K562 (cell line): ENCODE data around the gene RYR1. TPM values are rescaled to one million over a fixed set of nuclear protein-coding genes. Genes with fewer than 3 reads are reported as not detected.

Experiments used
- ATAC-seq: fragments of 200-7000 bp; cut with Tn5 transposase; 3 replicates; pipeline ENCODE4 v1.9.1; 2020; ENCODE audit warnings: moderate library complexity
- BruUV-seq: library from RNA; stranded (reverse); fragments of 400-500 nt; replicated peaks from 2 replicates; lab custom pipeline; 2021; lab: Mats Ljungman, UMichigan
- CTCF ChIA-PET: fragments of 300-600 bp; formaldehyde crosslinking; extraction: SDS; loops from one replicate; lab custom pipeline; 2021; ENCODE audit warnings: low intra/inter-chr PET ratio; lab: Yijun Ruan, JAX
- POLR2A ChIA-PET: fragments of 300-600, 350-650 bp; sonication (Branson Sonifier 250); formaldehyde crosslinking; extraction: SDS; loops from one replicate; lab custom pipeline; 2021; ENCODE audit warnings: antibody characterized with exemption, inconsistent platforms; lab: Yijun Ruan, JAX
- DNase-seq, 4 experiments: peaks; one replicate each; pipeline versions ENCODE4 v3.0.0 to v3.0.0-alpha.2; 2011 to 2018; ENCODE audit warnings: low spot score in 3 of 4, mixed read lengths in 3 of 4; ENCODE audit errors: extremely low read depth in 1 of 4
- FAIRE-seq: peaks from 2 replicates; lab custom pipeline; 2011; peaks lifted over from hg19 to GRCh38; lab: Jason Lieb, UNC
- H2AFZ ChIP-seq: 2 replicates; pipeline ENCODE4 v1.6.0; 2011; ENCODE audit warnings: low read depth, low read length, control low read depth, inconsistent platforms
- H3K27ac ChIP-seq: fragments of 200-600 bp; 3 replicates; pipeline ENCODE4 v1.8.0; 2011; ENCODE audit warnings: low read depth, mild to moderate bottlenecking, control low read depth, inconsistent platforms, low read length, moderate library complexity, mixed read lengths; ENCODE audit errors: extremely low read depth
- H3K27me3 ChIP-seq, 2 experiments: fragments of 300-600 bp in 1 of 2; 2 replicates in 1 of 2; 3 replicates in 1 of 2; pipeline versions ENCODE4 v1.6.0 to v1.8.0; 2011; ENCODE audit warnings: inconsistent platforms in 2 of 2, low read length in 2 of 2, mild to moderate bottlenecking in 1 of 2, mixed read lengths in 1 of 2, moderate library complexity in 1 of 2; ENCODE audit not compliant: control insufficient read depth in 2 of 2, insufficient read depth in 2 of 2
- H3K36me3 ChIP-seq: fragments of 300-600 bp; 3 replicates; pipeline ENCODE4 v1.8.0; 2011; ENCODE audit warnings: mild to moderate bottlenecking, low read length, inconsistent platforms; ENCODE audit not compliant: control insufficient read depth, insufficient read depth
- H3K4me1 ChIP-seq, 2 experiments: fragments of 200-600 bp in 1 of 2; replicated peaks in 1 of 2; 2 replicates in 1 of 2; 3 replicates in 1 of 2; pipeline versions ENCODE4 v1.5.1 to v1.8.0; 2011; ENCODE audit warnings: inconsistent platforms in 2 of 2, low read length in 2 of 2, mild to moderate bottlenecking in 1 of 2, mixed read lengths in 1 of 2, moderate library complexity in 1 of 2; ENCODE audit not compliant: control insufficient read depth in 2 of 2, insufficient read depth in 2 of 2
- H3K4me2 ChIP-seq: 2 replicates; pipeline ENCODE4 v1.6.1; 2011; ENCODE audit warnings: low read length, control low read depth, inconsistent platforms, mixed read lengths; ENCODE audit not compliant: insufficient read depth
- H3K4me3 ChIP-seq: fragments of 200-600 bp; sonication (generic), shearing (Covaris generic); 2 replicates; pipeline ENCODE4 v1.5.1; 2016; ENCODE audit warnings: control low read depth, inconsistent platforms
- H3K79me2 ChIP-seq: fragments of 200-600 bp; 3 replicates; pipeline ENCODE4 v1.8.0; 2011; ENCODE audit warnings: low read length, inconsistent platforms; ENCODE audit not compliant: control insufficient read depth, insufficient read depth
- H3K9ac ChIP-seq, 2 experiments: 2 replicates each; pipeline versions ENCODE4 v1.6.0 to v1.6.1; 2011; ENCODE audit warnings: low read depth in 2 of 2, low read length in 2 of 2, control low read depth in 1 of 2, inconsistent platforms in 1 of 2, mild to moderate bottlenecking in 1 of 2, mixed read lengths in 1 of 2; ENCODE audit not compliant: insufficient read depth in 1 of 2
- H3K9me1 ChIP-seq: one replicate; pipeline ENCODE4 v1.6.0; 2011; ENCODE audit warnings: inconsistent platforms, mild to moderate bottlenecking, low read length, moderate library complexity; ENCODE audit not compliant: control insufficient read depth, insufficient read depth
- H3K9me3 ChIP-seq: replicated peaks from 2 replicates; pipeline ENCODE4 v1.5.1; 2011; ENCODE audit warnings: low read depth, low read length, inconsistent platforms; ENCODE audit not compliant: control insufficient read depth, insufficient read depth
- H4K20me1 ChIP-seq: replicated peaks from 2 replicates; pipeline ENCODE4 v1.6.1; 2011; ENCODE audit warnings: low read length, inconsistent platforms, mixed read lengths; ENCODE audit not compliant: control insufficient read depth, insufficient read depth
- CTBP1 ChIP-seq: fragments of 450-650 bp; IDR thresholded peaks from 2 replicates; pipeline ENCODE4 v1.6.1; 2016; ENCODE audit warnings: borderline replicate concordance
- KDM1A ChIP-seq, 2 experiments: fragments of 450-650 bp; IDR thresholded peaks; 2 replicates each; pipeline ENCODE4 v1.6.1; 2016; ENCODE audit warnings: mild to moderate bottlenecking in 2 of 2
- RCOR1 ChIP-seq, 2 experiments: IDR thresholded peaks; 2 replicates each; pipeline ENCODE4 v1.6.1; 2012; ENCODE audit warnings: low read depth in 2 of 2, low read length in 2 of 2, borderline replicate concordance in 1 of 2, improper control_type of control experiment in 1 of 2
- WGBS: fragments of 100-300 bp; shearing (Covaris generic); methylation state at CpG from one replicate; pipeline ENCODE4 v1.1.6; 2016; ENCODE audit warnings: low coverage, mixed read lengths; ENCODE audit not compliant: insufficient coverage; ENCODE audit errors: missing lambda C conversion rate; 5-methylcytosine and 5-hydroxymethylcytosine counted together
- in situ Hi-C: fragments of 300-500 bp; cut with MboI; formaldehyde crosslinking; loops from 4 replicates; pipeline ENCODE4 v1.15.0; 2018; ENCODE audit warnings: inconsistent platforms, mixed read lengths
- intact Hi-C: fragments of 100-400 bp; cut with micrococcal nuclease; formaldehyde crosslinking; loops from 2 replicates; pipeline ENCODE4 v1.14.2; 2022
- polyA plus RNA-seq, 8 experiments: library from polyadenylated mRNA; depleted of rRNA in 4 of 8; stranded (reverse) in 5 of 8; unstranded in 3 of 8; fragments of >200 nt; fragmentation: Nextera tagmentation in 2 of 8; fragmentation: Illumina TruSeq in 1 of 8; extraction: Ambion mirVana in 2 of 8; extraction: Trizol in 1 of 8; gene quantifications; 2 replicates each; pipeline versions ENCODE4 v1.2.1 to v1.2.3, GENCODE V29; 2011 to 2014; ENCODE audit warnings: inconsistent platforms in 1 of 8, missing spikeins in 1 of 8
- total RNA-seq, 7 experiments: library from RNA; depleted of rRNA in 6 of 7; stranded (reverse); fragments of >200 nt in 6 of 7; fragmentation: Illumina TruSeq in 2 of 7; extraction: Trizol in 2 of 7; gene quantifications; 2 replicates each; pipeline versions ENCODE4 v1.2.1 to v1.2.3, GENCODE V29; 2011 to 2021; ENCODE audit warnings: low replicate concordance in 1 of 7
- TF ChIP-seq, protein P1 (sequence below): fragments of 450-650 bp; IDR thresholded peaks from 2 replicates; pipeline ENCODE4 v1.6.1; 2016; ENCODE audit warnings: missing biosample characterization, missing genetic modification characterization
- TF ChIP-seq, protein P2 (sequence below), 3 experiments: IDR thresholded peaks in 2 of 3; conservative IDR thresholded peaks in 1 of 3; 2 replicates each; pipeline ENCODE4 v1.5.1; 2011 to 2012; ENCODE audit warnings: low read length in 3 of 3, mild to moderate bottlenecking in 3 of 3, control low read depth in 2 of 3, improper control_type of control experiment in 1 of 3, inconsistent platforms in 1 of 3, low read depth in 1 of 3, mixed read lengths in 1 of 3, moderate library complexity in 1 of 3; ENCODE audit not compliant: insufficient read depth in 2 of 3
- TF ChIP-seq, protein P3 (sequence below): fragments of 250-450 bp; sonication (Bioruptor Pico); IDR thresholded peaks from 2 replicates; pipeline ENCODE4 v1.6.1; 2021; ENCODE audit warnings: mild to moderate bottlenecking

The RYR1 gene
- total and polyA plus RNA-seq, 9 of the 15 experiments (the other 6 are each of a cell fraction or from before 2014, with no cell fraction given) = 0.11 to 7.4 (median 3.7) TPM

DNA sequence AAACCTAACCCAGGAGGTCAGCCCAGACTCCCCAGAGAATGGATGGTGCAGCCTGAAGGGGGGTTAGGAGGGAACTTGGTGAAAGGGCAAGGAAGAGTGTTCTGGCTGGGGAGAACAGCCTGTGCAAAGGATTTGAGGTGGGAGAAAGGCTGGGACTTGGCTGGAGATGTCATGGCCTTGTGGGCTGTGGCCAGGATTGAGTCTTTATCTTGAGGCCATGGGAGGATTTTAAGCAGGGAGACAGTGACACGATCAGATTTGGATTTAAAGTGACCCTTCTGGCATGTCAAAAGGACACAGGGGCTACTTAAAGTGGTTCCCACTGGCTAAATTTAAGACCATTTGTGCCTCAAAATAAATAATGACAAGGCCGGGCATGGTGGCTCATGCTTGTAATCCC, 154.6 kb downstream of the RYR1 start:
- H3K4me3 ChIP-seq = no peak overlapping the region
- H3K4me2 ChIP-seq = no peak overlapping the region
- H3K27ac ChIP-seq = no peak overlapping the region
- TF ChIP-seq KDM1A (IDR thresholded peaks at IDR 0.05) = peak; percentile 72 to 73
- TF ChIP-seq, protein P1, sequence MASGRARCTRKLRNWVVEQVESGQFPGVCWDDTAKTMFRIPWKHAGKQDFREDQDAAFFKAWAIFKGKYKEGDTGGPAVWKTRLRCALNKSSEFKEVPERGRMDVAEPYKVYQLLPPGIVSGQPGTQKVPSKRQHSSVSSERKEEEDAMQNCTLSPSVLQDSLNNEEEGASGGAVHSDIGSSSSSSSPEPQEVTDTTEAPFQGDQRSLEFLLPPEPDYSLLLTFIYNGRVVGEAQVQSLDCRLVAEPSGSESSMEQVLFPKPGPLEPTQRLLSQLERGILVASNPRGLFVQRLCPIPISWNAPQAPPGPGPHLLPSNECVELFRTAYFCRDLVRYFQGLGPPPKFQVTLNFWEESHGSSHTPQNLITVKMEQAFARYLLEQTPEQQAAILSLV (tag) = no peak
- 0 out of 4 replicates have a peak, but pooled peaks of 1 of the 2 experiments have one; percentile 26 for TF ChIP-seq RCOR1 (IDR thresholded peaks at IDR 0.05; ENCODE audit: borderline replicate concordance in 1 of 2, low read depth in 2 of 2, low read length in 2 of 2)
- TF ChIP-seq, all 486 proteins: peak for 2
- Histone ChIP-seq H3K9ac (no peak overlapping the region), H3K79me2 (no peaks in the 10 kb centered on the region), H3K4me1 (no peaks in the 10 kb centered on the region), H3K9me1 (no peaks in the 10 kb centered on the region), H3K36me3 (no peaks in the 10 kb centered on the region), H3K27me3 (no peaks in the 10 kb centered on the region), H3K9me3 (no peaks in the 10 kb centered on the region), H4K20me1 (no peaks in the 10 kb centered on the region), H2AFZ (no peak overlapping the region)
- FAIRE-seq (no peak), DNase-seq (no peak), ATAC-seq (no peak)
- ChIA-PET CTCF (no interaction called here), POLR2A (no interaction called here)
- no TSS peak for BruUV-seq
- WGBS = 4% methylated on average over 2 of the region's 2 CpGs
- in situ Hi-C loops (no loop called here), intact Hi-C loops (no loop called here)

DNA sequence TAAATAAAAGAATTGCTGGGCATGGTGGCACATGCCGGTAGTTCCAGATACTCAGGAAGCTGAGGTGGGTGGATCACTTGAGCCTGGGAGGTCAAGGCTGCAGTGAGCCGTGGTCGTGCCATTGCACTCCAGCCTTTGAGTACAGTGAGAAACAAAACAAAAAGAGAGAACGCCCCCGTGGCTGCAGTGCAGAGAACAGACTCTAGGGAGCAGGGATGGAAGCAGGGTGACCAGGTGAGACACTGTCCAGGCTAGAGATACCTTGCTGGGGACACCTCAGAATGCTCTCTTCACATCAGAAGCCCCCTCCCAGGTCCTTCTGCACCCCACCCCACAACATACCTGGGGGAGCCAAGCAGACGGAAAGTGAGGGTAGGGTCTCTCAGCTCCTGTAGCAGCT, 159.4 kb downstream of the RYR1 start:
- BruUV-seq = no TSS peak
- no peak overlapping the region for H3K4me3 ChIP-seq
- in situ Hi-C loops = no loop called here
- no peaks in the 10 kb centered on the region for H3K36me3 ChIP-seq
- H4K20me1 ChIP-seq = no peaks in the 10 kb centered on the region
- H3K9ac ChIP-seq = no peak overlapping the region
- H3K9me3 ChIP-seq = no peaks in the 10 kb centered on the region
- peaks cover 10 to 24% of the 10 kb centered on the region in 2 experiments; a peak in 4 of 5 replicates for H3K4me1 ChIP-seq
- FAIRE-seq (no peak), ATAC-seq (no peak), DNase-seq (no peak)
- no peak overlapping the region for H2AFZ ChIP-seq
- ChIA-PET CTCF (no interaction called here), POLR2A (interaction anchor here (0.8 kb wide), 1 partner anchor 36 kb away, joined by 3 read pairs; no protein-coding TSS in a partner anchor)
- no peaks in the 10 kb centered on the region for H3K9me1 ChIP-seq
- no peak overlapping the region for H3K27ac ChIP-seq
- no peak for TF ChIP-seq CTBP1
- TF ChIP-seq, protein P2, sequence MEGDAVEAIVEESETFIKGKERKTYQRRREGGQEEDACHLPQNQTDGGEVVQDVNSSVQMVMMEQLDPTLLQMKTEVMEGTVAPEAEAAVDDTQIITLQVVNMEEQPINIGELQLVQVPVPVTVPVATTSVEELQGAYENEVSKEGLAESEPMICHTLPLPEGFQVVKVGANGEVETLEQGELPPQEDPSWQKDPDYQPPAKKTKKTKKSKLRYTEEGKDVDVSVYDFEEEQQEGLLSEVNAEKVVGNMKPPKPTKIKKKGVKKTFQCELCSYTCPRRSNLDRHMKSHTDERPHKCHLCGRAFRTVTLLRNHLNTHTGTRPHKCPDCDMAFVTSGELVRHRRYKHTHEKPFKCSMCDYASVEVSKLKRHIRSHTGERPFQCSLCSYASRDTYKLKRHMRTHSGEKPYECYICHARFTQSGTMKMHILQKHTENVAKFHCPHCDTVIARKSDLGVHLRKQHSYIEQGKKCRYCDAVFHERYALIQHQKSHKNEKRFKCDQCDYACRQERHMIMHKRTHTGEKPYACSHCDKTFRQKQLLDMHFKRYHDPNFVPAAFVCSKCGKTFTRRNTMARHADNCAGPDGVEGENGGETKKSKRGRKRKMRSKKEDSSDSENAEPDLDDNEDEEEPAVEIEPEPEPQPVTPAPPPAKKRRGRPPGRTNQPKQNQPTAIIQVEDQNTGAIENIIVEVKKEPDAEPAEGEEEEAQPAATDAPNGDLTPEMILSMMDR (IDR thresholded peaks at IDR 0.05 in 2 of 3, conservative IDR thresholded peaks at IDR 0.05 in 1 of 3; ENCODE audit: insufficient read depth in 2 of 3, low read depth in 1 of 3, low read length in 3 of 3) = peak in 1 of 3 experiments; percentile 15; a peak in 1 of 6 replicates
- TF ChIP-seq, protein P3, sequence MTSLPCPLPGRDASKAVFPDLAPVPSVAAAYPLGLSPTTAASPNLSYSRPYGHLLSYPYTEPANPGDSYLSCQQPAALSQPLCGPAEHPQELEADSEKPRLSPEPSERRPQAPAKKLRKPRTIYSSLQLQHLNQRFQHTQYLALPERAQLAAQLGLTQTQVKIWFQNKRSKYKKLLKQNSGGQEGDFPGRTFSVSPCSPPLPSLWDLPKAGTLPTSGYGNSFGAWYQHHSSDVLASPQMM (CRISPR knock-in tag) = no peak
- no peaks in the 10 kb centered on the region for H3K79me2 ChIP-seq
- intact Hi-C loops = no loop called here
- 19% methylated on average over 6 of the region's 6 CpGs for WGBS
- H3K4me2 ChIP-seq = no peak overlapping the region
- H3K27me3 ChIP-seq = no peaks in the 10 kb centered on the region
